SK-N-SH (cell line): ENCODE results near the gene PRM3.
"Not testable (repeated sequence)": the region's sequence is repeated elsewhere in the genome, so short reads cannot be mapped to it uniquely, and the experiment has no call there.

Experiments used
- CHD2 ChIP-seq: fragments of 150-350 bp; IDR thresholded peaks from 2 replicates; pipeline ENCODE4 v1.6.1; 2018; ENCODE audit warnings: low read length; ENCODE audit not compliant: partially characterized antibody
- EP300 ChIP-seq, 2 experiments: IDR thresholded peaks; 2 replicates each; pipeline versions ENCODE4 v1.4.0 to v1.6.1; 2012; ENCODE audit warnings: borderline replicate concordance in 1 of 2, low read depth in 1 of 2, low read length in 1 of 2
- GABPA ChIP-seq: IDR thresholded peaks from 2 replicates; pipeline ENCODE4 v1.4.0; 2012; ENCODE audit warnings: low read depth, mild to moderate bottlenecking
- NFIC ChIP-seq: IDR thresholded peaks from 2 replicates; pipeline ENCODE4 v1.4.0; 2012; ENCODE audit warnings: borderline replicate concordance
- POLR2AphosphoS5 ChIP-seq: IDR thresholded peaks from 2 replicates; pipeline ENCODE4 v1.6.1; 2012; ENCODE audit warnings: low read depth, low read length
- SIN3A ChIP-seq: IDR thresholded peaks from 2 replicates; pipeline ENCODE4 v1.6.1; 2012; ENCODE audit warnings: low read depth, mild to moderate bottlenecking, low read length, moderate library complexity, borderline replicate concordance
- SMC3 ChIP-seq: IDR thresholded peaks from 2 replicates; pipeline ENCODE4 v1.6.1; 2012; ENCODE audit warnings: low read depth, low read length, improper control_type of control experiment
- TEAD4 ChIP-seq: IDR thresholded peaks from 2 replicates; pipeline ENCODE4 v1.4.0; 2012; ENCODE audit warnings: mild to moderate bottlenecking, borderline replicate concordance; ENCODE audit not compliant: insufficient read depth
- USF1 ChIP-seq: IDR thresholded peaks from 2 replicates; pipeline ENCODE4 v1.4.0; 2012; ENCODE audit warnings: low read depth, borderline replicate concordance
- YY1 ChIP-seq: IDR thresholded peaks from 2 replicates; pipeline ENCODE4 v1.4.0; 2012; ENCODE audit warnings: low read depth, mild to moderate bottlenecking
- TF ChIP-seq, protein P1 (sequence below): fragments of 200-600 bp; sonication (generic); IDR thresholded peaks from 2 replicates; pipeline ENCODE4 v1.6.1; 2017; ENCODE audit warnings: antibody characterized with exemption, mild to moderate bottlenecking, moderate library complexity
- TF ChIP-seq, protein P2 (sequence below): IDR thresholded peaks from 2 replicates; pipeline ENCODE4 v1.4.0; 2012; ENCODE audit warnings: low read depth
- TF ChIP-seq, protein P3 (sequence below): IDR thresholded peaks from 2 replicates; pipeline ENCODE4 v1.6.1; 2012; ENCODE audit warnings: mild to moderate bottlenecking, low read depth, low read length, moderate library complexity

- TF ChIP-seq NFIC; SMC3; CHD2; EP300 (IDR thresholded peaks at IDR 0.05; ENCODE audit: borderline replicate concordance in 1 of 2, low read depth in 1 of 2, low read length in 1 of 2); SIN3A; TEAD4; POLR2AphosphoS5; GABPA; USF1; YY1: not testable (repeated sequence)
- TF ChIP-seq, protein P1, sequence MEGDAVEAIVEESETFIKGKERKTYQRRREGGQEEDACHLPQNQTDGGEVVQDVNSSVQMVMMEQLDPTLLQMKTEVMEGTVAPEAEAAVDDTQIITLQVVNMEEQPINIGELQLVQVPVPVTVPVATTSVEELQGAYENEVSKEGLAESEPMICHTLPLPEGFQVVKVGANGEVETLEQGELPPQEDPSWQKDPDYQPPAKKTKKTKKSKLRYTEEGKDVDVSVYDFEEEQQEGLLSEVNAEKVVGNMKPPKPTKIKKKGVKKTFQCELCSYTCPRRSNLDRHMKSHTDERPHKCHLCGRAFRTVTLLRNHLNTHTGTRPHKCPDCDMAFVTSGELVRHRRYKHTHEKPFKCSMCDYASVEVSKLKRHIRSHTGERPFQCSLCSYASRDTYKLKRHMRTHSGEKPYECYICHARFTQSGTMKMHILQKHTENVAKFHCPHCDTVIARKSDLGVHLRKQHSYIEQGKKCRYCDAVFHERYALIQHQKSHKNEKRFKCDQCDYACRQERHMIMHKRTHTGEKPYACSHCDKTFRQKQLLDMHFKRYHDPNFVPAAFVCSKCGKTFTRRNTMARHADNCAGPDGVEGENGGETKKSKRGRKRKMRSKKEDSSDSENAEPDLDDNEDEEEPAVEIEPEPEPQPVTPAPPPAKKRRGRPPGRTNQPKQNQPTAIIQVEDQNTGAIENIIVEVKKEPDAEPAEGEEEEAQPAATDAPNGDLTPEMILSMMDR = not testable (repeated sequence)
- TF ChIP-seq, protein P2, sequence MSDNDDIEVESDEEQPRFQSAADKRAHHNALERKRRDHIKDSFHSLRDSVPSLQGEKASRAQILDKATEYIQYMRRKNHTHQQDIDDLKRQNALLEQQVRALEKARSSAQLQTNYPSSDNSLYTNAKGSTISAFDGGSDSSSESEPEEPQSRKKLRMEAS = not testable (repeated sequence)
- TF ChIP-seq, protein P3, sequence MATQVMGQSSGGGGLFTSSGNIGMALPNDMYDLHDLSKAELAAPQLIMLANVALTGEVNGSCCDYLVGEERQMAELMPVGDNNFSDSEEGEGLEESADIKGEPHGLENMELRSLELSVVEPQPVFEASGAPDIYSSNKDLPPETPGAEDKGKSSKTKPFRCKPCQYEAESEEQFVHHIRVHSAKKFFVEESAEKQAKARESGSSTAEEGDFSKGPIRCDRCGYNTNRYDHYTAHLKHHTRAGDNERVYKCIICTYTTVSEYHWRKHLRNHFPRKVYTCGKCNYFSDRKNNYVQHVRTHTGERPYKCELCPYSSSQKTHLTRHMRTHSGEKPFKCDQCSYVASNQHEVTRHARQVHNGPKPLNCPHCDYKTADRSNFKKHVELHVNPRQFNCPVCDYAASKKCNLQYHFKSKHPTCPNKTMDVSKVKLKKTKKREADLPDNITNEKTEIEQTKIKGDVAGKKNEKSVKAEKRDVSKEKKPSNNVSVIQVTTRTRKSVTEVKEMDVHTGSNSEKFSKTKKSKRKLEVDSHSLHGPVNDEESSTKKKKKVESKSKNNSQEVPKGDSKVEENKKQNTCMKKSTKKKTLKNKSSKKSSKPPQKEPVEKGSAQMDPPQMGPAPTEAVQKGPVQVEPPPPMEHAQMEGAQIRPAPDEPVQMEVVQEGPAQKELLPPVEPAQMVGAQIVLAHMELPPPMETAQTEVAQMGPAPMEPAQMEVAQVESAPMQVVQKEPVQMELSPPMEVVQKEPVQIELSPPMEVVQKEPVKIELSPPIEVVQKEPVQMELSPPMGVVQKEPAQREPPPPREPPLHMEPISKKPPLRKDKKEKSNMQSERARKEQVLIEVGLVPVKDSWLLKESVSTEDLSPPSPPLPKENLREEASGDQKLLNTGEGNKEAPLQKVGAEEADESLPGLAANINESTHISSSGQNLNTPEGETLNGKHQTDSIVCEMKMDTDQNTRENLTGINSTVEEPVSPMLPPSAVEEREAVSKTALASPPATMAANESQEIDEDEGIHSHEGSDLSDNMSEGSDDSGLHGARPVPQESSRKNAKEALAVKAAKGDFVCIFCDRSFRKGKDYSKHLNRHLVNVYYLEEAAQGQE = not testable (repeated sequence)
Observed at GRCh38 chr16:11298950-11299547, 25.6 kb upstream of the PRM3 start.
